NCI-H2107 treated with DMSO at 0.1 percent for 48 hours (cell line): Measurements from ENCODE around the gene LAS1L.
A peak's percentile ranks its signal among the peaks of the same experiment; 100 is the strongest.
"Not testable (repeated sequence)": the region's sequence is repeated elsewhere in the genome, so short reads cannot be mapped to it uniquely, and the experiment has no call there.

Source experiments
- DNase-seq: peaks from one replicate; lab custom pipeline; 2025; ENCODE audit not compliant: unreplicated experiment; lab: John Stamatoyannopoulos, UW

The LAS1L gene

DNA sequence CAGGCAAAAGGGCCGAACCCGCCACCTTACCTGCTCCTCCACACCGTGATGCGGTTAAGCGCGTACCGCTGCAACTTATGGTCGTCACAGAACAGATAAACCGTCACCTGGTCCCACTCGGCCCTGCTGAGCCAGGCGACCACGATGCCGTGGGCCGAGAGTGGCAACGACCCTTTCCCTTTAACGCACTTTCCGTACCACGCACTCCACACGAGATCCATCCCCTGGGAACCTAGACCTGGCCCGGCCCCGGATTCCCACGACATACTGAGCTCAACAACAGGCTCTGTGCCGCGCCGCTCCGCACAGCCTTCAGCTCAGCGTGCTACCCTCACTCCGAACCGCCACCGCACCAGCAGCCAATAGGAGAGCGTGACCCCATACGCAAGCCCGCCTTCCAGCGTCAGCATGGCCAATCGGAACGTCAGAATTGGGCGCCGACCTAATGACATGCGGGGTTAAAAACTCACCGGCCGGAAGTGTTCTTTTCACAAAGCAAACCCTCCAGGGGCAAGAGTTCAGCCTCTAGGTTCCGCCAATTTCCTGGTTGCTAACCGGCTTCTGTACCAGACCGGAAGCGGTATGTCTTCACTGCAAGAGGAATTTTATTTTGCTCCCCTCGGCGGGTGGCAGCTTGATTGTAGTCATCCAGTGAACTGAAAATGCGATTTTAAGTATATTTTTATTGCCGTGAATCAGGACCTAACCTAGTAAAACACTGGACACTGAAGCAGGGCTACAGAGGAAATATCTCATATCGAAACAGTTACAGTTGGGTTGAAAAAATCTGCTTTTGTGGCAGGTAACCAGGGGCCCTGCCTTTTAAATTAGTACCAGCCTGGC is at the start of gene LAS1L:
TSS of gene LAS1L (minus strand) at position 338 of the 843 bp plus-strand sequence. CDS start at position 266, 72 bp downstream.
- peak; percentile 85 for DNase-seq

- DNase-seq, result no peak
These were observed 48.0 kb upstream of the LAS1L start for GRCh38 chrX:65582450-65583082.

- DNase-seq, result peak; percentile 39
These were observed 47.2 kb upstream of the LAS1L start for GRCh38 chrX:65581661-65582339.

DNA sequence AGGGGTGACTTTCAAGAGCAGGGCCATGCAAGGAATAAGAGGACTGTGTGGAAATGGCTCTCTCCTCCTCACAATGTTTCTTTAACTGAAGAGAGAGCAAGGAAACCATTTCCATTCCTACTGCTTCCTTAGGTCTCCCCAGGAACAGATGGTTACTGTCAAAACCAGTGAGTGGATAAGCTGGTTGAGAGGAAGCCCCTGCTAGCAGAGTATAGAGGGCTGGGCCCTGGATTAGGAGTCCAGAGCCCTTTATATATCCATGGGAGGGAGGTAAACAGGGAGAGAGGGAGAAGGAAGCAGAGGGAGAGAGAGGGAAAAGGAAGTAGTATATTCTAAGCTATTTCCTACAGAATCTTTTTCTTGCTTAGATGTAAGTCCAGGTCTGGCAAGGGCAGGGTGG is 43.8 kb upstream of the LAS1L start:
- DNase-seq, result no peak

- DNase-seq, result no peak
These were observed 41.6 kb upstream of the LAS1L start for GRCh38 chrX:65576160-65576559.

DNA sequence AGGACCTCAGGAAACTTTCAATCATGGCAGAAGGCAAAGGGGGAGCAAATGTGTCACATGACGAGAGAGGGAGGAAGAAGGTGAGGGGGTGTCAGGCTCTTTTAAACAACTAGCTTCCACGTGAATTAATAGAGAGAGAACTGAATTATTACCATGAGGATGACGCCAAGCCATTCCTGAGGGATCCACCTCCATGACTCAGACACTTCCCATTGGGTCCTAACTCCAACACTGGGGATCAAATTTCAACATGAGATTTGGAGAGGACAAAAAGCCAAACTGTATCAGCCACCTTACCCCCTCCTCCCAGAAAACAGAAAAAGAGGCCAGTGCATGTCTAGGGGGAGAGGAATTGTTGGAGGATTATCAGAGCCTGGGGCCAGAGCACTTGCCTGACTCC is 40.4 kb upstream of the LAS1L start:
- DNase-seq, result no peak

DNA sequence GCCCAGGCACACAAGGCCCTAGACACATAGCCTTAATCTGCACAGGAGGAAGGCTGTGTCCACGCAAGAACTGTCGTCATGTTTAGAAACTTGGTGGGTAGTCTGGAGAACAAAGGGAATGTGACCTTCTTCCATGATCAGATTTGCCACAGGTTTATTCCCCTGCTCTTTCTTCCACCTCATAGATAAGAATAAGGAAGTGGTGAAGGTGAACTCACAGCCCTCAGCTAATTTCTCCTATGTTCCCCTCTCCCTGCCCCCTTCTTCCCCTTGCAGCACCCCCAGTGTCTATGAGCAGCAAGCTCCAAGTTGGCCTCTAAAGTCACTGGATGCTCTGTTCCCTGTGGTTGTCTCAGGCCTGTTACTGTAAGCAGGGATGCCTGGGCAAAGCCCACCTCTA is 39.8 kb upstream of the LAS1L start:
- DNase-seq, result no peak

GRCh38 chrX:65572971-65573370 is 38.4 kb upstream of the LAS1L start:
- no peak for DNase-seq

DNA sequence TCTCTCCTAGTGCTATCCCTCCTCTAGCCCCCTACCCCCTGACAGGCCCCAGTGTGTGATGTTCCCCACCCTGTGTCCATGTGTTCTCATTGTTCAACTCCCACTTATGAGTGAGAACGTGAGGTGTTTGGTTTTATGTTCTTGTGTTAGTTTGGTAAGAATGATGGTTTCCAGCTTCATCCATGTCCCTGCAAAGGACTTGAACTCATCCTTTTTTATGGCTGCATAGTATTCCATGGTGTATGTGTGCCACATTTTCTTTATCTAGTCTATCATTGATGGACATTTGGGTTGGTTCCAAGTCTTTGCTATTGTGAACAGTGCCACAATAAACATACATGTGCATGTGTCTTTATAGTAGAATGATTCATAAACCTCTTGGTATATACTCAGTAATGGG is 28.3 kb upstream of the LAS1L start:
- not testable (repeated sequence) for DNase-seq

GRCh38 chrX:65551489-65552339 is 17.1 kb upstream of the LAS1L start:
- DNase-seq, result no peak

GRCh38 chrX:65551086-65551485 is 16.5 kb upstream of the LAS1L start:
- no peak for DNase-seq

GRCh38 chrX:65545456-65545855 is 10.9 kb upstream of the LAS1L start:
- no peak for DNase-seq

DNA sequence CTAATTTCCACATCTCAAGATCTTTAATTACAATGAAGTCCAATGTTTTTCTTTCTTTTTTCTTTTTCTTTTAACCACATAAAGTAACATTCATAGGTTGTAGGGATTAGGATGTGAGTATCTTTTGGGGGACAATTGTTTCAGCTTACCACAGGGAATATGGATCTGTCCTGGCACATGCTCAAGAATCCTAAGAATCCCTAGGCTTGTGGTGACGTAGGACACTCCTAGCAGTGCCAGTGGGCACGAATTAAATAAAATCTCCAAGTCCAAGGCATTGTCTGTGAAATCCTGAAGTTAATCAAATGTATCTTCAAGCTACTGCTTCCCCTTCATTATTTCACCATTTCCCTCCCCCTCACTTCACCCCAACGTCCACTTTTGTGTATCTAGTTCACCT is 2.6 kb upstream of the LAS1L start:
- DNase-seq, result no peak

- DNase-seq, result no peak
These were observed 1.7 kb upstream of the LAS1L start for GRCh38 chrX:65536291-65536690.

DNA sequence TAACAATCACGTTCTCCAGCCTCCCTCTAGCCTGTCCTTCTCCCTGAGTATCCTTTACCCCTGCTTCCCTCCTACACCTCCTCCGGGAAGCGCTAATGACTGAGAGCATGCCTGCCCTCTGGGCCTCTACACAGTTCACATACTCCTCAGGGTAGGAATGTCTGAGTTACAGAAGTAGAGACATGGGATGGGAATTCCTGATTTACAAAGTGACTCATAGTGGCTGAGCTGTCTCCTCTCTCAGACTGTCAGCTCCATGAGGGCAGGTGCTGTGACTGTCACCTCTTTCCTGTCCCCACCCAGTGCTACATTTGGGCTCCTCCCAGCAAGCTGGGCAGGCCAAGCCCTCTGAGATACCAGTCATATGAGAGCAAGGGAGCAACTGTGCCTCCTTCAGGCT is 2.6 kb downstream of the LAS1L start:
- no peak for DNase-seq

GRCh38 chrX:65528705-65529340 is 5.8 kb downstream of the LAS1L start:
- no peak for DNase-seq

DNA sequence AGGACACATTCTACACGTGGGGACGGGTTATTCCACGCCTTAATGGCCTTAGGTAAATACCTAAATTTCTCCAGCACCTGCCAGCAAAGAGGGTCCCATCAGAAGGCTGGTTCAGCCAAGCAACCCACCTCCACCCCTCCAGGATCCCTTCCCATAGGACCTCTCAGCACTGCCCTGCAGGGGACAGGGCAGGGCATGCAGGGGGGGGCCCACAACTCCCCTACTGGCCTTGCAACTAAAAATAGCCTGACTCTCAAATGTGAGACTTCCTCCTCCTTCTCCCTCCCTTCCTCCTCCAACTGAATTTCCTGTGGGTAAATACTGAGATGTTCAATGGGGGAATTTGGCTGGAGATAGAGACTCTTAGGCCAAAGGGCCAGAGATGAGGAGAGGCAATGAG is 6.3 kb downstream of the LAS1L start:
- no peak for DNase-seq

- DNase-seq, result no peak
These were observed 10.4 kb downstream of the LAS1L start for GRCh38 chrX:65524139-65524538.

GRCh38 chrX:65522739-65523372 is 11.7 kb downstream of the LAS1L start:
- no peak for DNase-seq

DNA sequence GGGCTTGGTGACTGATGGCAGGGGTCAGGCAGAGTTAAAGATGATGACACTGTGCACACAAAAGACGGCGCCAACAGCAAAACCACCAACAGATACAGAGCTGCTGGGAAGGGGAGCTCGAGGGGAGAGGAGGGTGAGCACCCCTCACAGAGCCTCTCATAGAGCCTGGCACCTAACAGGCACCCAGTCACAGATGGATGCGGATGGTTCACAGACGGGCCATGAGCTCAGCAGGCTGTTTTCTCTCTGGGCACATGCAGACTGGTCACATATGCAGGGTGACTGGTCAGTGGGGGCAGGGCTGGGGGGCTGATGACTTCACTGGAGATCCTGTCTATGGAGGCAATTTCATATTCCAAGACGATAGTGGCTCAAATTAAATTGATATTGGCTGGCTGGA is 15.1 kb downstream of the LAS1L start:
- not testable (repeated sequence) for DNase-seq
